GM19328 (cell line): ENCODE measurements around the gene DLK1.

ENCODE experiments used
- ATAC-seq: cut with Tn5 transposase; IDR thresholded peaks from one replicate; pipeline ENCODE4 v1.9.1; 2021; ENCODE audit warnings: mild to moderate bottlenecking, moderate library complexity; ENCODE audit not compliant: unreplicated experiment

DLK1 gene

GRCh38 chr14:100731846-100732765 lies 5.4 kb downstream of the DLK1 start:
- ATAC-seq = no peak

- ATAC-seq = no peak
These were observed 6.0 kb downstream of the DLK1 start for GRCh38 chr14:100732766-100733100.

DNA sequence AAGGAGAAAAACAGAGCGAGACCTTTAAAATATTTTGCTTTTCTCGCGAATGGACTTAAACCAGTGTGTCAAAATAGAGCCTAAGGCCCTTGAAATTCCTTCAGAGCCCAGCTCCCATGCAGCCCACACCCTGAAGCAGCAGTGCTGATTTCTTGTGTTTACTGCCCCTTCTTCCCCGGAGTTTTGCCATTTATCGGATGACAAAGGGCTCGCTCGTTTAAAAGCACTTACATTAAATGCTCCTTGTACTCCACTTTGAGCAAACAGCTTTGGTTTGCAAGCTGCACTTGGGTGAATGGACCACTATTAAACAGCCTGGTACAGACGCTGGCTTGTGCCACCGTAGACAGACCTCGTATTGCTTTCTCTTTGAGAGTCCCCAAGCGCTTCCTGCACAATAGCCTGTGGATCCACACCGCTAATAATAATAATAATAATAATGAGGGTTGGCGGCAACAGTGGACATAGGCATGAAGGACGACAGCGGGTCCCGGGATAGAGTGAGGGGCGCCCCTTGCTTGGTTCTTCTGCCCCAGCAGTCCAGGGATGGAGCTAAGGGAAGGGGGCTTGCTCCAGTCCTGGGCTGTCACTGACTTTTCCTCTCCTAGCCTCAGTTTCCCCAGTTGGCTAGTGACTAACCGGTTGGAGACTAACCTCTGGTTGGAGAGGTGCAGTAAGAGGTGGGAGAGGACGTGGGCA lies 6.6 kb downstream of the DLK1 start:
- no peak for ATAC-seq

- no peak for ATAC-seq
These were observed 7.6 kb downstream of the DLK1 start for GRCh38 chr14:100734031-100734990.

GRCh38 chr14:100735271-100735670 lies 8.6 kb downstream of the DLK1 start:
- ATAC-seq = no peak

- no peak for ATAC-seq
These were observed 9.8 kb downstream of the DLK1 start for GRCh38 chr14:100736269-100737180.

DNA sequence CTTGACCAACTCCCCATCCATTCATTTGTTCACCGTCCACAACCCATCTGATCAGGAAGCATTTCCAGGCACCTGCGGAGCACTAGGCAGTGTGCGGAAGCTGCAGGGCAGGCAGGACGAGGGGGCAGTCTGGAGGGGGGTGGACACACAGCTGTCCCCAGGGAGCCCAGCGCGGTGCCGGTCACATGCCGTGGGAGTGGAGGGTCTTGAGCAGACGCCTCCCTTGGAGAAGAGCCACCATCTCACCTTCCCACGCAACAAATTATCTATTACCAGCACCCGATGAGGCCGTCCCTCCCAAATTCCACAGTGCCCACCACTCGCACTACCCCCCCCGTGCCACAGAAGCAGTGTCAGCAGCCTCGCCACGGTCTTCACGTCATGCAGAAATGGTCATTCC lies 10.8 kb downstream of the DLK1 start:
- ATAC-seq = no peak

DNA sequence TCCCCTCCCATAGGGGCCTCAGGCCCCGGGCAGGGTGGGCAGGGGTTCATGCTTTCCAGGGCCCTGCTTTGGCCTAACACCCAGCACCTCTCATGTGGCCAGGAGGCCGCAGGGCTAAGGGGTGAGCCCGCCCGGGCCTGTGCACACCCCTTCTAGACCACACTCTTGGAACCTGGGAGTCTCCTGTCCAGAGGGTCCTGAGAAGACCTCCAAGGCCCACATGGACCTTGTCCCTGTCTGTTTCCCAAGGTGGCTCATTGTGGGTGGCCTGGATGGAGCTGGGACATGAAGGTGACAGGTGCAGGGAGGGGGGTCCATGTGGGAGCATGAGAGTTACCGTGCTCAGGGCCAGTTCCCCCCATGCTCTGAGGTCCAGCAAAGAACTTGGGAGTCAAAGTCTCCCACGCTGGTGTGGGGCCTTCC lies 11.6 kb downstream of the DLK1 start:
- ATAC-seq = no peak

- ATAC-seq = no peak
These were observed 12.0 kb downstream of the DLK1 start for GRCh38 chr14:100738704-100739131.

- no peak for ATAC-seq
These were observed 12.6 kb downstream of the DLK1 start for GRCh38 chr14:100739306-100739705.

DNA sequence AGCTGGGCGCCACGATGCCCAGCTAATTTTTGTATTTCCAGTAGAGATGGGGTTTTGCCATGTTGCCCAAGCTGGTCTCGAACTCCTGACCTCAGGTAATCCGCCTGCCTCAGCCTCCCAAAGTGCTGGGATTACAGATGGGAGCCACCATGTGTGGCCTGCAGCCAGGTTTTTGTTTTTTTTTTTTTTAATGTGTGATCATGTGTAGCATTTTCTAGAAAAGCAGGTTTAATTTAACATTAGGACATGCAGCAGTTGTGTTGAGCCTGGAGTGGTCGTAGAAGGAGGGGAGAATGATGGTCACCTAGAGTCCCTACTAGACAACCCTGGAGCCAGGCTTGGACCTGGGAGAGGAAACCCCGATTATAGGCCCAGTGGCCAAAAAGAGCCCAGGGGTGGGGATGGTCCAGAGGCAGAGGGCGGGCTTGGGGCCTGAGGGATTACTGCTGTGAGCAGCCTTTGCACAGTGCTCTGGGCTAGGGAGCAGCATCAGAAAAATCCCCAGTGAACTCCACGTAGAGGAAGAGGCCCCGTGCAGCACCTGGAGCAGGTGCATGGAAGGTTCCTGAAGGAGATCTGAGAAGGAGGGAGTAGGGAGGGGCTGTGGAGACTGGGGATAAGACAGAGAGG lies 13.6 kb downstream of the DLK1 start:
- ATAC-seq = no peak

- ATAC-seq = no peak
These were observed 14.2 kb downstream of the DLK1 start for GRCh38 chr14:100740929-100741328.

DNA sequence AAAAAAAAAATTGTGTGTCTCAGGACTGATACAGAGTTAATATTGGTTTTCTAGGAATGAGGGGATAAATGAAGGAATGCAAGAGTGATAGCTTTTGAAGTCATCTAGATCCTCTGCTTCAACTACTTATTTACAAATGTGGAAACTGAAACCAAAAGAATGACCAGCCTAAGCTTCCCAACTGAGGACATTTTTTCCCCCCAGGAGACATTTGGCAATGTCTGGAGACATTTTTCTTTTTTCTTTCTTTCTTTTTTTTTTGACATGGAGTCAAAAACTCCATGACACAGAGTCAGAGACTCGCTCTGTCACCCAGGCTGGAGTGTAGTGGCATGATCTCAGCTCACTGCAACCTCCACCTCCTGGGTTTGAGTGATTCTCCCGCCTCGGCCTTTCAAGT lies 15.3 kb downstream of the DLK1 start:
- no peak for ATAC-seq

DNA sequence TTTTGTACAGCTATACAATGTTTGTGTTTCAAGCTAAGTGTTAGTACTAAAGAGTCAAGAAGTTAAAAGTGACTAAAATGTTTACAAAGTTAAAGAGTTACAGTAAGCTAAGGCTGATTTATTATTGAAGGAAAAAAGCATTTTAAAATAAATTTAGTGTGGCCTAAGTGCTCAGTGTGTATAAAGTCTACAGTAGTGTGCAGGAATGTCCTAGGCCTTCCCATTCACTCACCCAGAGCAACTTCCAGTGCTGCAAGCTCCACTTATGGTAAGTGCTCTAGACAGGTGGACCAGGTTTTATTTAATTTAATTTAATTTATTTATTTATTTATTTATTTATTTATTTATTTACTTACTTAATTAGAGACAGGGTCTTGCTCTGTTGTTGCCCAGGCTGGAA lies 19.6 kb downstream of the DLK1 start:
- no peak for ATAC-seq

DNA sequence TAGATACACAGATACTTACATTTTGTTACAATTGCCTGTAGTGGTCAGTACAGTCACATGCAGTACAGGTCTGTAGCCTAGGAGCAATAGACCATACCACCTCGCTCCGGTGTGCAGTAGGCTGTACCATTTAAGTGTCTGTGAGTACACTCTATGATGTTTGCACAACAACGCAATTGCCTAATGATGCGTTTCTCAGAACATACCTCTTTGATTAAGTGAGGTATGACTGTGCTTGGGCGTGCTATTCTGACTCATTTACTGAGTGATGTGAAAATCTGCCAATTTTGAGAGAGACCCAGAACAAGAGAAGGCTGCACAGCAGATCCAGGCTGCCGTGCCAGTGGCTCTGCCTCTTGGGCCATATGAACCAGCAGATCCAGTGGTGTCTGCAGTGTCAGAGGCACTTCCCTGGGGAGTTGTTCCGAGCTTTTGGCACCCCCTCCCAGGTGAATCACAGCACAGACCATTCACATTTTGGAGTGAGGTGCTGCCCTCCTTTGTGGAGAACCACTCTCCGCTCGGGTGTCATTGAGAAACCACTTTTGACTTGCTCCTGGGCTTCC lies 20.4 kb downstream of the DLK1 start:
- ATAC-seq = no peak

GRCh38 chr14:100747736-100748135 lies 21.0 kb downstream of the DLK1 start:
- ATAC-seq = no peak

DNA sequence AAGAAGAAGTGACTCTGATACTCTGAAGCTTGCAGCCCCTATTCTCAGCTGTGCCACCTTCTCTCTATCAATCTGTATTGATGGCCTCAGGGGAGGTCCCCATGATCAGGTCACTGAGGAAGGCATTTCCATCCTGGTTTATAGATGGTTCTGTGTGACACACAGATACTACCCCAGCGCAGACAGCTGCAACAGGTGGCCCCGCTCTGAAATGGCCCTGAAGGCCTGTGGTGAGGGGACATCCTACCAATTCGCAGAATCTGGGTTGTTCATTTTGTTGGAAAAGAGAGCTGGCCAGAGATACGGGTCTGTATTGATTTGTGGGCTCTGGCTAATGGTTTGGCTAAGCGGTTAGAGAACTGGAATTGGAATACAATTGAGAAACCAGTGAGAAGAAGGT lies 21.7 kb downstream of the DLK1 start:
- ATAC-seq = no peak

GRCh38 chr14:100748944-100749343 lies 22.3 kb downstream of the DLK1 start:
- ATAC-seq = no peak

- ATAC-seq = no peak
These were observed 23.4 kb downstream of the DLK1 start for GRCh38 chr14:100749967-100750597.
